Measurements from ENCODE around the gene MACIR. TPM values are rescaled to one million over a fixed set of nuclear protein-coding genes. Genes with fewer than 3 reads are reported as not detected.

MACIR gene
- total and polyA plus RNA-seq, 2 donors (not counting 3 experiments of a cell fraction or from before 2014, with no cell fraction given) = 4.0 to 9.3 TPM

DNA sequence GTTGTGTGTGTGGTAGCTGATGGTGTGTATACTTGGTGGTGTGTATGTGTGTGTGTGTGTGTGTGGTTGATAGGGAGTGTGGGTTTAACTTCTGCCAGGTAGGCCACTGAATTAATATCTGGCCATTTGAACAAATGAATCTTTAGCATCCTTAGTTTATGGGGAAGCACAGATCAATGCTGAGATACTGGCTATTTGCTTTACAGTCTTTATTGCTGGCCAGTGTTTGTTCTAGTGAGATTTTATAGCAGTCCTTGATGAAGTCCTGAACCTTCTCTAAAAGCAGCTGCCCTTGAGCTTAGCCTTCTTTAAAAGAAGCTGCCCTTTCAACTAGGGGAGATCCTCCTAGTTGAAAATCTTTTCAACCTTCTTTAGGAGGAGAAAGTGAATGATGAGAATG, 69.3 kb downstream of the MACIR start:
- POLR2A ChIA-PET = no interaction called here
- no TSS peak for BruUV-seq (replicated peaks)
- H4K20me1 ChIP-seq (replicated peaks; ENCODE audit: control insufficient read depth, extremely low read depth, insufficient read depth, low read length) = no peaks in the 10 kb centered on the region

More for the DNA sequence above, 69.3 kb downstream of the MACIR start:
- TF ChIP-seq, protein P1, sequence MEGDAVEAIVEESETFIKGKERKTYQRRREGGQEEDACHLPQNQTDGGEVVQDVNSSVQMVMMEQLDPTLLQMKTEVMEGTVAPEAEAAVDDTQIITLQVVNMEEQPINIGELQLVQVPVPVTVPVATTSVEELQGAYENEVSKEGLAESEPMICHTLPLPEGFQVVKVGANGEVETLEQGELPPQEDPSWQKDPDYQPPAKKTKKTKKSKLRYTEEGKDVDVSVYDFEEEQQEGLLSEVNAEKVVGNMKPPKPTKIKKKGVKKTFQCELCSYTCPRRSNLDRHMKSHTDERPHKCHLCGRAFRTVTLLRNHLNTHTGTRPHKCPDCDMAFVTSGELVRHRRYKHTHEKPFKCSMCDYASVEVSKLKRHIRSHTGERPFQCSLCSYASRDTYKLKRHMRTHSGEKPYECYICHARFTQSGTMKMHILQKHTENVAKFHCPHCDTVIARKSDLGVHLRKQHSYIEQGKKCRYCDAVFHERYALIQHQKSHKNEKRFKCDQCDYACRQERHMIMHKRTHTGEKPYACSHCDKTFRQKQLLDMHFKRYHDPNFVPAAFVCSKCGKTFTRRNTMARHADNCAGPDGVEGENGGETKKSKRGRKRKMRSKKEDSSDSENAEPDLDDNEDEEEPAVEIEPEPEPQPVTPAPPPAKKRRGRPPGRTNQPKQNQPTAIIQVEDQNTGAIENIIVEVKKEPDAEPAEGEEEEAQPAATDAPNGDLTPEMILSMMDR (IDR thresholded peaks at IDR 0.05; ENCODE audit: extremely low read depth in 1 of 2, insufficient read depth in 1 of 2, low read depth in 1 of 2, low read length in 2 of 2) = no peak
- no peak for TF ChIP-seq EZH2 (IDR thresholded peaks at IDR 0.05; ENCODE audit: borderline replicate concordance, low read depth, low read length, severe bottlenecking)
- no peak for TF ChIP-seq POLR2A (IDR thresholded peaks at IDR 0.05; ENCODE audit: low read depth, low read length)
- TF ChIP-seq POLR2AphosphoS5 (IDR thresholded peaks at IDR 0.05; ENCODE audit: insufficient read depth, low read depth, low read length) = no peak
- no peak for TF ChIP-seq FOS (IDR thresholded peaks at IDR 0.05; ENCODE audit: borderline replicate concordance, insufficient read depth, low read length)
- TF ChIP-seq MAX (IDR thresholded peaks at IDR 0.05; ENCODE audit: insufficient read depth, insufficient read length) = no peak
- TF ChIP-seq JUN (IDR thresholded peaks at IDR 0.05; ENCODE audit: borderline replicate concordance, insufficient read depth, insufficient read length, low read depth) = no peak
- TF ChIP-seq MYC (IDR thresholded peaks at IDR 0.05; ENCODE audit: low read depth, low read length) = no peak
- Histone ChIP-seq H3K27ac (ENCODE audit: insufficient read depth, low read depth, low read length) (no peak overlapping the region), H2AFZ (ENCODE audit: low read depth, low read length) (no peak overlapping the region), H3K36me3 (ENCODE audit: control insufficient read depth in 2 of 2, extremely low read depth in 1 of 2, insufficient read depth in 2 of 2, low read length in 2 of 2) (no peaks in the 10 kb centered on the region), H3K4me2 (ENCODE audit: insufficient read depth, low read length) (no peak overlapping the region), H3K9me1 (replicated peaks; ENCODE audit: control insufficient read depth, extremely low read depth, insufficient read depth, low read length) (no peaks in the 10 kb centered on the region), H3K4me1 (ENCODE audit: control insufficient read depth, extremely low read depth, insufficient read depth, low read length) (no peaks in the 10 kb centered on the region), H3K4me3 (replicated peaks in 1 of 3; ENCODE audit: insufficient read depth in 1 of 3, low read depth in 1 of 3, low read length in 3 of 3) (no peak overlapping the region), H3K27me3 (ENCODE audit: control insufficient read depth in 2 of 2, insufficient read depth in 2 of 2, low read length in 2 of 2) (peaks cover 2 to 3% of the 10 kb centered on the region in 2 experiments), H3K9ac (replicated peaks; ENCODE audit: extremely low read depth, insufficient read depth, low read length) (no peak overlapping the region), H3K9me3 (replicated peaks; ENCODE audit: control insufficient read depth, insufficient read depth, low read length) (no peaks in the 10 kb centered on the region), H3K79me2 (ENCODE audit: control insufficient read depth, insufficient read depth, low read length) (no peaks in the 10 kb centered on the region)
- dilution Hi-C loops (cut with MboI; ENCODE audit: extremely low pct_ligation_motif_present, low sequenced_read_pairs) (no loop called here), intact Hi-C loops (cut with micrococcal nuclease) (no loop called here)
- FAIRE-seq (no peak), DNase-seq (ENCODE audit: low read depth, low spot score) (no peak)
- CTCF ChIA-PET = interaction anchor here (0.6 kb wide), 1 partner anchor 9 kb away, joined by 3 read pairs; no protein-coding TSS in a partner anchor

Other genes with a start within 250 kb of the MACIR start
- 4.4 and 6.7 TPM in 2 replicates for gene GIN1, start 138.6 kb upstream of the MACIR start, total RNA-seq
- 0.83 and 0.98 TPM in 2 replicates for gene GIN1, start 138.6 kb upstream of the MACIR start, polyA plus RNA-seq
- gene PPIP5K2, start 138.5 kb upstream of the MACIR start, total RNA-seq = 53.5 and 69.4 TPM in 2 replicates
- 17.4 and 20.8 TPM in 2 replicates for gene PPIP5K2, start 138.5 kb upstream of the MACIR start, polyA plus RNA-seq